ENCODE results near the gene CKB.

Gene CKB

DNA sequence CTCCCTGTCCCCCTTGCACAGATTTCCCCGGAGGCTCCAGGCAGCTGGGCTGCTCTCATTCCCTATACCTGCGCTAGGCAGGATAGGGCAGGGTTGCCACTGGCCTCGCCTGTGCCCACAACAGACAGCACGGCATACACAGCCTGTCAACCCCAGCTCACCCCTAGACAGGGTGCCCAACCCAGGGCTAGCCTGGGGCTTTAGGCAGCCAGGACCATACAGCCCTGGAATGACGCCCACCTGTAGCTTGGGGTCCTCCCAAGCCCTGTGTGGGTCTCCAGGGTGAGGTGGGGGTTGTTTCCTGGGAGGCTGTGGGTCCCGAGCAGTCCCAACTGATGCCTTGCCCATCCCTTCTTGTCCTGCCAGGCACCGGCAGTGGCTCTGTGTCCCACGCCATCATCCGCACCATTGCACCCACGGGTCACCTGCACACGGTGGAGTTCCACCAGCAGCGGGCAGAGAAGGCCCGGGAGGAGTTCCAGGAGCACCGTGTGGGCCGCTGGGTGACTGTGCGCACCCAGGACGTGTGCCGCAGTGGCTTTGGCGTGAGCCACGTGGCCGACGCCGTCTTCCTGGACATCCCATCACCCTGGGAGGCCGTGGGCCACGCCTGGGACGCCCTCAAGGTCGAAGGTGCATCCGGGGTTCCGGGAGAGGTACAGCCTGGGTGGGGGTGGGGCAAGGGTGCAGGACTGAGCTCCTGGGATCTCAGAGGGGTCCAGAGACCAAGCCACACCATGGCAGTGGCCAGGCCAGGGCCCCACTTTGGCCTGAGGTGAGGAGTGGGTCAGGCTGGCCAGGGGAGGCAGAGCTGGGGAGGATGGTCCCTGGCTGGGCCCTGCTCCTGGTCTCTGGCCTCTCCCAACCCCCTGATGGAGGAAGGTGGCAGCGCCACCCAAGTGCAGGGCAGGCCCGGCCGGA is 9.8 kb upstream of the CKB start:
- TF ChIP-seq EZH2phosphoT487 (IDR thresholded peaks at IDR 0.05; ENCODE audit: low read length) (no peak), EZH2 (optimal IDR thresholded peaks at IDR 0.05; ENCODE audit: low read depth, low read length) (no peak)
- TF ChIP-seq, protein P1, sequence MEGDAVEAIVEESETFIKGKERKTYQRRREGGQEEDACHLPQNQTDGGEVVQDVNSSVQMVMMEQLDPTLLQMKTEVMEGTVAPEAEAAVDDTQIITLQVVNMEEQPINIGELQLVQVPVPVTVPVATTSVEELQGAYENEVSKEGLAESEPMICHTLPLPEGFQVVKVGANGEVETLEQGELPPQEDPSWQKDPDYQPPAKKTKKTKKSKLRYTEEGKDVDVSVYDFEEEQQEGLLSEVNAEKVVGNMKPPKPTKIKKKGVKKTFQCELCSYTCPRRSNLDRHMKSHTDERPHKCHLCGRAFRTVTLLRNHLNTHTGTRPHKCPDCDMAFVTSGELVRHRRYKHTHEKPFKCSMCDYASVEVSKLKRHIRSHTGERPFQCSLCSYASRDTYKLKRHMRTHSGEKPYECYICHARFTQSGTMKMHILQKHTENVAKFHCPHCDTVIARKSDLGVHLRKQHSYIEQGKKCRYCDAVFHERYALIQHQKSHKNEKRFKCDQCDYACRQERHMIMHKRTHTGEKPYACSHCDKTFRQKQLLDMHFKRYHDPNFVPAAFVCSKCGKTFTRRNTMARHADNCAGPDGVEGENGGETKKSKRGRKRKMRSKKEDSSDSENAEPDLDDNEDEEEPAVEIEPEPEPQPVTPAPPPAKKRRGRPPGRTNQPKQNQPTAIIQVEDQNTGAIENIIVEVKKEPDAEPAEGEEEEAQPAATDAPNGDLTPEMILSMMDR (IDR thresholded peaks at IDR 0.05; ENCODE audit: low read length) = no peak
- H3K4me2 ChIP-seq (ENCODE audit: low read depth, low read length) = no peak overlapping the region

DNA sequence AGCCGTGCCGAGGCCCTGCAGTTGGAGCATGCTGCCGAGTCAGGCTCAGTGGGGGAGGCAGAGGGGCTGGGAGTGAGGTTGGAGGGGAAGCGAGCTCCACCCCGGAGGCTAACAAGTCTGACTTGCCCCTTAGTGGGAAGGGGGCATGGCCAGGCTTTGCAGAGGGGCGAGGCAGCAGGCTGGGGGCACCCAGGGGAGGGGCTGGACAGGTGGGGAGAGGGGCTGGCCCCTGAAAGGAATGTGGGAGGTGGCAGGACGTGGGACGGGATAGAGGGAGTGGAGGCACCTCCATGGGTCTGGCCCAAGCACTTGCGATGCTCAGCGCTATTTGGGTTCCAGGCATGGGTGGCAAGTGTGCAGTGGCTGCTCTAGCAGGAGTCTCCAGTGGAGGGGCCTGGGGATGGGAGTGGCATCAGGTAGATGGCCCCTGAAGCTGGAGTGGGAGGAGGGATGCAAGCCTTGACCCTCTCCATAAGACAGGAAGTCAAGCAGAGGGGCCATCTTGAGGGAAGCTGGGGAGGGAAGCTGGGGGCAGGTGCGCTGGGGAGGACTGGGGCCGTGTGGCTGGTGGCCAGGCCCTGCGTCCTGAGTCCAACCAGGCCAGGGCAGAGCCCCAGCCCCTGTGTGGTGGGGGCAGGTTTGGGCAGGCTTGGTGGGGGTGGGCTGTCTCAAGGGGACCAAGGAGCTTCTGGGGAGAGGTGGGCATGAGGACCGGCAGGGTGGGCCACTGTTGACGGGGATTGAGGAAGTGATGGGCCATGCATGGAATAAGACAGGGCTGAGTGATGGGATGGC is 9.0 kb upstream of the CKB start:
- Histone ChIP-seq H3K9me3 (replicated peaks; ENCODE audit: insufficient read depth, low read length) (no peaks in the 10 kb centered on the region), H3K4me1 (ENCODE audit: low read length) (no peaks in the 10 kb centered on the region), H3K27me3 (replicated peaks; ENCODE audit: insufficient read depth, low read length) (no peaks in the 10 kb centered on the region), H4K20me1 (ENCODE audit: insufficient read depth, low read length) (no peaks in the 10 kb centered on the region), H3K4me2 (ENCODE audit: low read depth, low read length) (no peak overlapping the region), H3K79me2 (ENCODE audit: low read length) (peaks cover 31% of the 10 kb centered on the region), H3K9ac (ENCODE audit: low read length) (no peak overlapping the region), H3K4me3 (ENCODE audit: low read length) (no peak overlapping the region), H2AFZ (ENCODE audit: low read length) (no peak overlapping the region), H3F3A (ENCODE audit: insufficient read depth, low read length) (no peaks in the 10 kb centered on the region), H3K36me3 (replicated peaks; ENCODE audit: insufficient read depth, low read length) (no peaks in the 10 kb centered on the region), H3K9me2 (replicated peaks; ENCODE audit: insufficient read depth, low read length) (no peaks in the 10 kb centered on the region), H3K27ac (ENCODE audit: low read length) (no peak overlapping the region)
- DNase-seq = no peak
- TF ChIP-seq, protein P1 (IDR thresholded peaks at IDR 0.05; ENCODE audit: low read length) = no peak
- TF ChIP-seq EZH2phosphoT487 (IDR thresholded peaks at IDR 0.05; ENCODE audit: low read length) = no peak
- no peak for TF ChIP-seq EZH2 (optimal IDR thresholded peaks at IDR 0.05; ENCODE audit: low read depth, low read length)

More for the DNA sequence above, 9.8 kb upstream of the CKB start:
- H3K9me3 ChIP-seq (replicated peaks; ENCODE audit: insufficient read depth, low read length) = no peaks in the 10 kb centered on the region
- H3K9ac ChIP-seq (ENCODE audit: low read length) = no peak overlapping the region
- peaks cover 31% of the 10 kb centered on the region for H3K79me2 ChIP-seq (ENCODE audit: low read length)
- no peak overlapping the region for H3K4me3 ChIP-seq (ENCODE audit: low read length)
- no peak overlapping the region for H2AFZ ChIP-seq (ENCODE audit: low read length)
- no peaks in the 10 kb centered on the region for H3K27me3 ChIP-seq (replicated peaks; ENCODE audit: insufficient read depth, low read length)
- H3F3A ChIP-seq (ENCODE audit: insufficient read depth, low read length) = no peaks in the 10 kb centered on the region
- H3K27ac ChIP-seq (ENCODE audit: low read length) = no peak overlapping the region
- no peak for DNase-seq
- no peaks in the 10 kb centered on the region for H3K4me1 ChIP-seq (ENCODE audit: low read length)
- H3K36me3 ChIP-seq (replicated peaks; ENCODE audit: insufficient read depth, low read length) = no peaks in the 10 kb centered on the region
- H3K9me2 ChIP-seq (replicated peaks; ENCODE audit: insufficient read depth, low read length) = no peaks in the 10 kb centered on the region
- H4K20me1 ChIP-seq (ENCODE audit: insufficient read depth, low read length) = no peaks in the 10 kb centered on the region

DNA sequence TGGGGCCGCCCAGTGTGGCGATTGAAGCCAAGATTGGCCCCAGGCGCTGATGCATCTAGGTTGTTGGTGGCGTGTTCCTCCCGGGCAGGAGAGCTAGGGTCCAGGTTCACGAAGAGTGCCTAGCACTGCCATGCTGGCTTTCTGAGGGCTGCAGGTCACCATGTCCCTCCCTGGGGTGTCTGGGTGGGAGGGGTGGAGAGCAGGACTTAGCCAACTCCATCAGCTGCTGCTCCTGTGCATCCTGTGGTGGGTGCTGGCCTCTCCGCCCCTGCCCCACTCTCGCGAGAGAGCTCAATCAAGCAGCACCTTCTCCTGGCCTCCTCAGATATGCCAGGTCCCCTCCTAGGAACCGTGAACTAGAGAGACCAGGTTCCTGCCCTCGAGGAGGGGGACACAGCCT is 8.2 kb upstream of the CKB start:
- Histone ChIP-seq H3K9me2 (replicated peaks; ENCODE audit: insufficient read depth, low read length) (no peaks in the 10 kb centered on the region), H3K27me3 (replicated peaks; ENCODE audit: insufficient read depth, low read length) (no peaks in the 10 kb centered on the region), H2AFZ (ENCODE audit: low read length) (no peak overlapping the region), H3K4me3 (ENCODE audit: low read length) (no peak overlapping the region), H3K79me2 (ENCODE audit: low read length) (peaks cover 31% of the 10 kb centered on the region), H4K20me1 (ENCODE audit: insufficient read depth, low read length) (no peaks in the 10 kb centered on the region), H3K27ac (ENCODE audit: low read length) (no peak overlapping the region), H3F3A (ENCODE audit: insufficient read depth, low read length) (no peaks in the 10 kb centered on the region), H3K4me1 (ENCODE audit: low read length) (no peaks in the 10 kb centered on the region), H3K9ac (ENCODE audit: low read length) (no peak overlapping the region), H3K4me2 (ENCODE audit: low read depth, low read length) (no peak overlapping the region), H3K36me3 (replicated peaks; ENCODE audit: insufficient read depth, low read length) (no peaks in the 10 kb centered on the region), H3K9me3 (replicated peaks; ENCODE audit: insufficient read depth, low read length) (no peaks in the 10 kb centered on the region)
- TF ChIP-seq EZH2phosphoT487 (IDR thresholded peaks at IDR 0.05; ENCODE audit: low read length) = no peak
- TF ChIP-seq, protein P1 (IDR thresholded peaks at IDR 0.05; ENCODE audit: low read length) = no peak
- TF ChIP-seq EZH2 (optimal IDR thresholded peaks at IDR 0.05; ENCODE audit: low read depth, low read length) = no peak
- DNase-seq = no peak

Data from MM.1S (cell line).